Thyroid gland (tissue), 4 donors: Measurements from ENCODE around the gene TOMM5.

Source experiments
- POLR2A ChIP-seq, 2 donors: fragments of 450-650 bp; IDR thresholded peaks; one replicate each; pipeline ENCODE4 v1.6.1; 2017; ENCODE audit warnings: antibody characterized with exemption in 2 of 2, mild to moderate bottlenecking in 2 of 2, moderate library complexity in 1 of 2
- TF ChIP-seq, protein P1 (sequence below), 6 experiments: fragments of 200-600 bp in 3 of 6; fragments of 450-650 bp in 3 of 6; sonication (generic) in 3 of 6; IDR thresholded peaks; one replicate each; pipeline ENCODE4 v1.5.1; 2016 to 2019; ENCODE audit warnings: antibody characterized with exemption in 6 of 6, mild to moderate bottlenecking in 2 of 6, inconsistent platforms in 1 of 6, moderate library complexity in 1 of 6

DNA sequence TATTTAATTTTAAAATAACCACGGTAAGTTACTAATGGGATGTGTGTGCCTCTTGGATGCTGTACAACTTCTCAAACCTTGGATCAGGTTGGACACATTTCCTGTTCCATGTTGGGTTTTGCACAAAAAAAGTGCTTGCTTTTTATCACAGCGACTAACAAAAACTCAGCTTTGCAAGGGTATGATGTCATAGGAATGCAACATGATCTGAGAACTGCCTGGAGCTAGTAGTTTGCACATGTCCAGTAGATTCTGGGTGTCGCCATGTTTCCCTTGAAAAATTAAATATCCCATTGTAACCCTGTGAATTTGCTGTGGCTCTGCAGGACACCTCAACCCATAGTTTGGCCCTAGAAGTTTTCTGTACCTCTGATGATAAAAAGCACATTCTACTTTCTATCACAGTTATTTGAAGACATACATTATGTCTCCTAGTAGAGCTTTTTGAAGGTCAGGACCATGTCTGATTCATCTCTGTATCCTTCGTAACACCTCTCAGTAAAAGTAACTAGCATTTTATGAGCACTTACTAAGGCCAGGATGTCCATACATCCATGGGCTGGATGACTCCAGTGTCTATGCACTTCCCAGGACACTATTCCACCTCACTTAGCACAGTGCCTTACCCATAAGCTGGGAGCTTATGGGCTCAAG, 46.8 kb upstream of the TOMM5 start:
- TF ChIP-seq, protein P1, sequence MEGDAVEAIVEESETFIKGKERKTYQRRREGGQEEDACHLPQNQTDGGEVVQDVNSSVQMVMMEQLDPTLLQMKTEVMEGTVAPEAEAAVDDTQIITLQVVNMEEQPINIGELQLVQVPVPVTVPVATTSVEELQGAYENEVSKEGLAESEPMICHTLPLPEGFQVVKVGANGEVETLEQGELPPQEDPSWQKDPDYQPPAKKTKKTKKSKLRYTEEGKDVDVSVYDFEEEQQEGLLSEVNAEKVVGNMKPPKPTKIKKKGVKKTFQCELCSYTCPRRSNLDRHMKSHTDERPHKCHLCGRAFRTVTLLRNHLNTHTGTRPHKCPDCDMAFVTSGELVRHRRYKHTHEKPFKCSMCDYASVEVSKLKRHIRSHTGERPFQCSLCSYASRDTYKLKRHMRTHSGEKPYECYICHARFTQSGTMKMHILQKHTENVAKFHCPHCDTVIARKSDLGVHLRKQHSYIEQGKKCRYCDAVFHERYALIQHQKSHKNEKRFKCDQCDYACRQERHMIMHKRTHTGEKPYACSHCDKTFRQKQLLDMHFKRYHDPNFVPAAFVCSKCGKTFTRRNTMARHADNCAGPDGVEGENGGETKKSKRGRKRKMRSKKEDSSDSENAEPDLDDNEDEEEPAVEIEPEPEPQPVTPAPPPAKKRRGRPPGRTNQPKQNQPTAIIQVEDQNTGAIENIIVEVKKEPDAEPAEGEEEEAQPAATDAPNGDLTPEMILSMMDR (IDR thresholded peaks at IDR 0.05): no peak
- TF ChIP-seq POLR2A (IDR thresholded peaks at IDR 0.05): no peak
